ENCODE data around the gene E2F4.

The E2F4 gene

DNA sequence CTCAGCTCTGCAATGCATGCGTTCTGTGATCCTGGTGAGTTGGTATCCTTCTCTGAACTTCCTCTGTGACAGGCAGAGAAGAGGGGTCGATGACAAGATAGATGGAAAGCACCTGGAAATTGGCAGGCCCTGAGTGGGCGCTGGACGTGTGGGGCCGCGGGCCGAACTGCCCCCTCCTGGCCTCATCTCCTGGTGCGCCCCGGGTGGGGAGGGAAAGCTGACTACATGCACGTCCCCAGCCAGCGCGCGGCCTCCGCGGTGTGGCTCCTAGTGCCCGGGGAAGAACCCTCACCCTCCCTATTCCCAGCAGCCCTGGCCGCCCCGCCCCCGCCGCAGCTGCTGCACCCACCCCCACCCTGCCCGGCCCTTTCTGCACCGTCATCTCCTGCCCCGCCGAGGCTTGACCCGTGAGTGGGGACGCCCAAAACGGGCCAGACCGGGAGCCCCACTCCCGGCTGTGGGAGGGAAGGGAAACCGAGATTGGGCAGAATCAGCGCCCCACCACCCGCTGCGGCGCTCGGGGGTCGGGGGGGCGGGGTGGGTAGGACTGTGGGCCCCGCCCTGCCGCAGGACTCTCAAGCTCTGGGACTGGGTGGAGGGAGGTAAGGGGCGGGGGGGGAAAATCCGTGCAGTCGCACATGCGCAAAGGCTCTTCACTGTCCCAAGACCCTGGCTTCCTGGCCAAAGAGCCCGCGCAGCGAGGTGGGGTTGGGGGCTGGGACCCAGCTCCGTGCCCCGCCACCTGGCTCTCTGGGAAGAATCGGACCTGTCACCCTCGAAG lies 21.6 kb upstream of the E2F4 start, which contains the start of gene NOL3:
NOL3 (plus strand) TSS at position 371 of the 781 bp plus-strand sequence.
- no peak for DNase-seq (ENCODE audit: extremely low read depth, low read depth)
- H3K4me3 ChIP-seq (replicated peaks; ENCODE audit: low read depth, low read length), result peak within 1 kb of the TSS; percentile 42
- TF ChIP-seq, protein P1, sequence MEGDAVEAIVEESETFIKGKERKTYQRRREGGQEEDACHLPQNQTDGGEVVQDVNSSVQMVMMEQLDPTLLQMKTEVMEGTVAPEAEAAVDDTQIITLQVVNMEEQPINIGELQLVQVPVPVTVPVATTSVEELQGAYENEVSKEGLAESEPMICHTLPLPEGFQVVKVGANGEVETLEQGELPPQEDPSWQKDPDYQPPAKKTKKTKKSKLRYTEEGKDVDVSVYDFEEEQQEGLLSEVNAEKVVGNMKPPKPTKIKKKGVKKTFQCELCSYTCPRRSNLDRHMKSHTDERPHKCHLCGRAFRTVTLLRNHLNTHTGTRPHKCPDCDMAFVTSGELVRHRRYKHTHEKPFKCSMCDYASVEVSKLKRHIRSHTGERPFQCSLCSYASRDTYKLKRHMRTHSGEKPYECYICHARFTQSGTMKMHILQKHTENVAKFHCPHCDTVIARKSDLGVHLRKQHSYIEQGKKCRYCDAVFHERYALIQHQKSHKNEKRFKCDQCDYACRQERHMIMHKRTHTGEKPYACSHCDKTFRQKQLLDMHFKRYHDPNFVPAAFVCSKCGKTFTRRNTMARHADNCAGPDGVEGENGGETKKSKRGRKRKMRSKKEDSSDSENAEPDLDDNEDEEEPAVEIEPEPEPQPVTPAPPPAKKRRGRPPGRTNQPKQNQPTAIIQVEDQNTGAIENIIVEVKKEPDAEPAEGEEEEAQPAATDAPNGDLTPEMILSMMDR (IDR thresholded peaks at IDR 0.05; ENCODE audit: low read depth, low read length, missing control alignments), result no peak

DNA sequence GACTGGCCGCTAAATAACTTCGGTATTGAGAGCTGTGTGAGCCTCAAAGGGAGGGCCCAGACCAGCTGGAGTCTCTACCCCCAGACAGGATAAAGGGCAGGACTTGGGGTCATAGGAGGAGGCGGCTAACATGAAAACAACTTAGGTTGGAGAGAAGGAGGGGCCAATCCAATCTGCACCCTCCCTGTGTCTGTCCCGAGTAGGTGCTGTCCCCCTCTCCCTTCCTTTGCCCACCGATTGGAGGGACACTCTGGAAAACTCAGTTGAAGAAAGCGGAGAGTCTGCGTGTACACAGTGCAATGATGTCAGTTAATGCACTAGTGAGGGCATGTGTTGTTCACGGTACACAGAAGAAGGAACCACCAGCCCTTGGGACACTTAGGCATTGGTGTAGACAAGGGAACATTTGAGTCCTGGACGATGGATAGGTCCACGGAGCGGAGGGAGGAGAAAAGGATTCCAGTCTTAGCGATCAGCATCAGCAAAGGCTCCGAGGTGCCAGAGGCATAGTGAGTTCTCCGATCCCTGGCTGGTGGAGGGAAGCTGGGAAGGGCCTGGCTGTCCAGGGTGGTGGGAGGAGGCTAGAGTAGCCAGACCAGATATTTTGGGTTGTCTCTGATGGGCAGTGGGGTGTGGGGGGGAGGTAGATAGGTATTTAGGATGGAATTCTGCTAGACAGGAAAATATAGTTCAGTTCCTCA lies 20.9 kb upstream of the E2F4 start:
- TF ChIP-seq, protein P1 (IDR thresholded peaks at IDR 0.05; ENCODE audit: low read depth, low read length, missing control alignments), result no peak
- DNase-seq (ENCODE audit: extremely low read depth, low read depth), result no peak
- peak overlapping the region; percentile 42 for H3K4me3 ChIP-seq (replicated peaks; ENCODE audit: low read depth, low read length)

GRCh38 chr16:67173323-67173722 lies 18.6 kb upstream of the E2F4 start:
- no peak for DNase-seq (ENCODE audit: extremely low read depth, low read depth)
- H3K4me3 ChIP-seq (replicated peaks; ENCODE audit: low read depth, low read length), result peak overlapping the region; percentile 43
- TF ChIP-seq, protein P1 (IDR thresholded peaks at IDR 0.05; ENCODE audit: low read depth, low read length, missing control alignments), result no peak

DNA sequence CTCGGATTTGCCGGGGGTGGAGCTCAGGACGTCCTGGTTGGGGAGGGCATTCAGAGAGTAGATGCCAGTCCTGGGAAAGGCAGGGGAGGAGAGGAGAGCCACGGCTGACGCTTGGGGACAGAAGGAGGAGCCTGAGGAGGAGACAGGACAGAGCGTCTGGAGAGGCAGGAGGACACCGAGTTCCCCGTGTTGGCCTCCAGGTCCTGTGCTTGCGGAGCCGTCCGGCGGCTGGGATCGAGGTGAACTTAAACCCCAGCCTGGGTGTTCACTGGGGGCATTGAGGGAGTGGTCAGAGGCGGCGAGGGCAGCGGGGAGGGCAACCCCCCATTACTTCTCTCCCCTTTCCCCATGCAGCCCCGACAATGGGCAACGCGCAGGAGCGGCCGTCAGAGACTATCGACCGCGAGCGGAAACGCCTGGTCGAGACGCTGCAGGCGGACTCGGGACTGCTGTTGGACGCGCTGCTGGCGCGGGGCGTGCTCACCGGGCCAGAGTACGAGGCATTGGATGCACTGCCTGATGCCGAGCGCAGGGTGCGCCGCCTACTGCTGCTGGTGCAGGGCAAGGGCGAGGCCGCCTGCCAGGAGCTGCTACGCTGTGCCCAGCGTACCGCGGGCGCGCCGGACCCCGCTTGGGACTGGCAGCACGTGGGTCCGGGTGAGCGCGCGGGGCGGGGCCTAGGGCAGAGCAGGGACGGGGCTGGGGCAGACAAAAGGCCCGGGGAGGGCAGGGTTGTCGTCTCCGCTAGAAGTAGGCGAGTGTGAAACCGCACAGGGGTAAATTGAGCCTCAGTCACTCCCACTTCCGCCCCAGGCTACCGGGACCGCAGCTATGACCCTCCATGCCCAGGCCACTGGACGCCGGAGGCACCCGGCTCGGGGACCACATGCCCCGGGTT lies 17.9 kb upstream of the E2F4 start:
- DNase-seq (ENCODE audit: extremely low read depth, low read depth), result no peak
- TF ChIP-seq, protein P1 (IDR thresholded peaks at IDR 0.05; ENCODE audit: low read depth, low read length, missing control alignments), result no peak
- peak overlapping the region; percentile 43 for H3K4me3 ChIP-seq (replicated peaks; ENCODE audit: low read depth, low read length)

DNA sequence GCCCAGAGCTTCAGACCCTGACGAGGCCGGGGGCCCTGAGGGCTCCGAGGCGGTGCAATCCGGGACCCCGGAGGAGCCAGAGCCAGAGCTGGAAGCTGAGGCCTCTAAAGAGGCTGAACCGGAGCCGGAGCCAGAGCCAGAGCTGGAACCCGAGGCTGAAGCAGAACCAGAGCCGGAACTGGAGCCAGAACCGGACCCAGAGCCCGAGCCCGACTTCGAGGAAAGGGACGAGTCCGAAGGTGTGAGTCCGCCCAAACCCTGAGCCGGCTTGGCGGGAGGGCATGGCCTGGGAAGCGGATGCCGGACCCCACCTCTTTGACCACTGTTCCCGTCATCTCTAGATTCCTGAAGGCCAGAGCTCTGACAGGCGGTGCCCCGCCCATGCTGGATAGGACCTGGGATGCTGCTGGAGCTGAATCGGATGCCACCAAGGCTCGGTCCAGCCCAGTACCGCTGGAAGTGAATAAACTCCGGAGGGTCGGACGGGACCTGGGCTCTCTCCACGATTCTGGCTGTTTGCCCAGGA lies 17.2 kb upstream of the E2F4 start:
- H3K4me3 ChIP-seq (replicated peaks; ENCODE audit: low read depth, low read length), result peak overlapping the region; percentile 43
- TF ChIP-seq, protein P1 (IDR thresholded peaks at IDR 0.05; ENCODE audit: low read depth, low read length, missing control alignments), result no peak
- no peak for DNase-seq (ENCODE audit: extremely low read depth, low read depth)

DNA sequence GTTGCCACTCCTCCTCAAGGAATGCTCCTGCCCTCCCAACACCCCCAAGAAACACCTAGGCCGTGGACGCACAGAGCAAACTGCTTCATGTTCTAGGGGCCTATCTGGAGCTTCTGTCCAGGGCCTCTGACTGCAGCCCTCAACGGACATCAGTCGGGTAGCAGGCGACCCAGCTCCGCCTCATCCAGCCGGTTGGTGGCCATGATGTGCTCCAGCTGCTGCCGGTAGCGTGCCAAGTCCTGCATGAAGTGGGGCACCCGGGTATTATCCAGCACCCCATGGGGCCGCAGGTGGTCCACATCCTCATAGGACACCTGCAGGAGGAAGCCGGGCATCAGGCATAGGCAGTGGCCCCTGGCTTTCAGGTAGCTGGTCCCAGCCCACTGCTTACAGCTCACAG lies 15.3 kb upstream of the E2F4 start:
- TF ChIP-seq, protein P1 (IDR thresholded peaks at IDR 0.05; ENCODE audit: low read depth, low read length, missing control alignments), result no peak
- DNase-seq (ENCODE audit: extremely low read depth, low read depth), result no peak

More for the DNA sequence above, 15.3 kb upstream of the E2F4 start:
- H3K4me3 ChIP-seq (replicated peaks; ENCODE audit: low read depth, low read length), result no peak overlapping the region
